NB4 (cell line): ENCODE results near the gene ELAPOR1.

Experiments
- CTCF ChIP-seq: IDR thresholded peaks from one replicate; pipeline ENCODE4 v1.5.1; 2012; ENCODE audit warnings: low read depth, low read length
- POLR2A ChIP-seq: IDR thresholded peaks from 2 replicates; pipeline ENCODE4 v1.6.1; 2011; ENCODE audit warnings: mild to moderate bottlenecking; ENCODE audit not compliant: insufficient read length; ENCODE audit errors: extremely low read depth

DNA sequence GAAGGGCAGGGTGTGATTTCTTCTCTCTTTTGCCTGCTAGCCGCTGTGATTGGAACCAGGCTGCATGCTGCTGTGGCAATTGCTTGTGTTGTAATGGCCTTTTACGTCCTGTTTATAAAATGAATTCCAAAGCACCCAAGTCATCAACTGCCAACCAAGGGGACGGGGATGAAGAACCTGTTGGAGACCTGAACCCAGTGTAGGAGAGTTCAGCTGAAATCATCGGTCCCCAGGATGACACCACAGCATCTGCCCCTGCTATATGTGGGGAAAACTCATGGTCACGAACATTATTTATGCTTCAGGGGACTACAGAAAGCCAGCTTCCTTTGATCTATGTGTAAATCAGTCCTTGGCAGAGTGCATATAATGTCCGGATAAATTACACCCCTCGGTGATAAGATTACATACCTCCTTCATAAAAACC lies 19.5 kb upstream of the ELAPOR1 start:
- TF ChIP-seq CTCF = no peak
- TF ChIP-seq POLR2A = no peak
